HT-29 (cell line): ENCODE results near the gene REM2. TPM values are rescaled to one million over a fixed set of nuclear protein-coding genes. Genes with fewer than 3 reads are reported as not detected.
A peak's percentile ranks its signal among the peaks of the same experiment; 100 is the strongest.

Experiments
- DNase-seq: peaks from one replicate; pipeline ENCODE4 v3.0.0-alpha.2; 2015; ENCODE audit warnings: low spot score
- total RNA-seq: library from RNA; depleted of rRNA; stranded (reverse); fragments of >200 nt; shearing (Covaris generic); gene quantifications from 2 replicates; pipeline ENCODE4 v1.2.3, GENCODE V29; 2014

The REM2 gene
- total RNA-seq, 1 experiment from 2014 or later, result 0.53 TPM

- DNase-seq, result no peak
Measured at GRCh38 chr14:22872833-22873520, 10.0 kb upstream of the REM2 start.

GRCh38 chr14:22875003-22875747, 7.8 kb upstream of the REM2 start:
- no peak for DNase-seq

GRCh38 chr14:22875748-22876319, 7.2 kb upstream of the REM2 start:
- no peak for DNase-seq

GRCh38 chr14:22877000-22877501, 6.0 kb upstream of the REM2 start:
- no peak for DNase-seq

- no peak for DNase-seq
Measured at GRCh38 chr14:22878271-22879246, 4.5 kb upstream of the REM2 start.

GRCh38 chr14:22882064-22882463, 958 bp upstream of the REM2 start:
- DNase-seq, result no peak

- peak; percentile 35 for DNase-seq
Measured at GRCh38 chr14:22882529-22883172, 371 bp upstream of the REM2 start.

- no peak for DNase-seq
Measured at GRCh38 chr14:22884076-22884737, 1.2 kb downstream of the REM2 start.

GRCh38 chr14:22884738-22885523, 1.9 kb downstream of the REM2 start:
- DNase-seq, result no peak

- no peak for DNase-seq
Measured at GRCh38 chr14:22885975-22886374, 3.0 kb downstream of the REM2 start.

GRCh38 chr14:22886500-22887259, 3.7 kb downstream of the REM2 start:
- peak; percentile 73 for DNase-seq

GRCh38 chr14:22887260-22887989, 4.4 kb downstream of the REM2 start:
- DNase-seq, result peak; percentile 73

GRCh38 chr14:22887990-22888378, 5.0 kb downstream of the REM2 start:
- no peak for DNase-seq

GRCh38 chr14:22888662-22889061, 5.6 kb downstream of the REM2 start:
- no peak for DNase-seq

- no peak for DNase-seq
Measured at GRCh38 chr14:22890416-22890815, 7.4 kb downstream of the REM2 start.

GRCh38 chr14:22892488-22892887, 9.5 kb downstream of the REM2 start:
- no peak for DNase-seq

- no peak for DNase-seq
Measured at GRCh38 chr14:22893706-22894105, 10.7 kb downstream of the REM2 start.

GRCh38 chr14:22895402-22895801, 12.4 kb downstream of the REM2 start:
- DNase-seq, result no peak
